ENCODE results near the gene TUBGCP6. TPM values are rescaled to one million over a fixed set of nuclear protein-coding genes. Genes with fewer than 3 reads are reported as not detected.

The TUBGCP6 gene
- total RNA-seq, 3 donors from 2014 or later: 34.2 to 66.2 (median 59.6) TPM

DNA sequence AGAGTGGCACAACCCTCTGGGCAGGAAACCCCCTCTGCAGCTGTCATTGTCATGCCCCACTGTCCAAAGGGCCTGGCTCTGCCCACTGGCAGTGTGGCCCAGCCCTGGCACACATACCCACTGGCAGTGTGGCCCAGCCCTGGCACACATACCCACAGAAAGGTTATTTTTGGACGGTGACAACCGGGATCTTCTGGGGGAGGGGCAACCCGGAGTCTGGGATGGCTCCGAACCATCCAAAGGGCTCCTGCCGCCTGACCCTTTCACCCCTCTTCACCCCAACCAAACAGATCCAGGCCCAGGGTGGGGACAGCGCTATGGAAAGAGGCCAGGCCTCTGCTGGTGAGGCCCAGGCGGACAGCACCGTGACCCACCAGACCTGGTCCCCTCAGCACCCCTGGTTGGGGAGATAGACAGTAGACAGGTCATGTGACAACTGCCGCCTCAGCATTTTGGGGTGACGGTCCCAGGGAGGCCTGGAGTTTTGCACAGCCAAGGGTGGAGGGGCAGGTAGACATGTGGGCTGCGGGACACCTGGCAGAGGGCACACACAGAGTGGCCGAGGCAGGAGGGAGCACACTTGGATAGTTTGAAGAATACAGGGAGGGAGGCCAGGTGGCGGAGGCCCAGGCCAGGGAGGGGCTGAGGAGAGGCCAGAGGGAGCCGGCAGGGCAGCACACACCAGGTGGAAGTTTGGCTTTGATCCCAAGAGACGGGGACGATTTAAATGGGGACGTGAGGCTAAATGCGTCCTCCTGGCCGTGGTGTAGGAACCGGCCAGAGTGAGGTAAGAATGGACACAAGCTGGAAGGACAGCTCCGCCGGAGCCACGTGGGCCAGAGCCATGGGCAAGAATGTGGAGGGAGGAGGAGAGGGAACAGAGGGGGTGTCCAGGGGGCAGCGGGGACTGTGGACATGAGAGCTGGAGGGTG, 13.8 kb upstream of the TUBGCP6 start:
- no peak overlapping the region for H3K27ac ChIP-seq
- H3K4me1 ChIP-seq: no peaks in the 10 kb centered on the region
- TF ChIP-seq, protein P1, sequence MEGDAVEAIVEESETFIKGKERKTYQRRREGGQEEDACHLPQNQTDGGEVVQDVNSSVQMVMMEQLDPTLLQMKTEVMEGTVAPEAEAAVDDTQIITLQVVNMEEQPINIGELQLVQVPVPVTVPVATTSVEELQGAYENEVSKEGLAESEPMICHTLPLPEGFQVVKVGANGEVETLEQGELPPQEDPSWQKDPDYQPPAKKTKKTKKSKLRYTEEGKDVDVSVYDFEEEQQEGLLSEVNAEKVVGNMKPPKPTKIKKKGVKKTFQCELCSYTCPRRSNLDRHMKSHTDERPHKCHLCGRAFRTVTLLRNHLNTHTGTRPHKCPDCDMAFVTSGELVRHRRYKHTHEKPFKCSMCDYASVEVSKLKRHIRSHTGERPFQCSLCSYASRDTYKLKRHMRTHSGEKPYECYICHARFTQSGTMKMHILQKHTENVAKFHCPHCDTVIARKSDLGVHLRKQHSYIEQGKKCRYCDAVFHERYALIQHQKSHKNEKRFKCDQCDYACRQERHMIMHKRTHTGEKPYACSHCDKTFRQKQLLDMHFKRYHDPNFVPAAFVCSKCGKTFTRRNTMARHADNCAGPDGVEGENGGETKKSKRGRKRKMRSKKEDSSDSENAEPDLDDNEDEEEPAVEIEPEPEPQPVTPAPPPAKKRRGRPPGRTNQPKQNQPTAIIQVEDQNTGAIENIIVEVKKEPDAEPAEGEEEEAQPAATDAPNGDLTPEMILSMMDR (IDR thresholded peaks at IDR 0.05): no peak
- TF ChIP-seq POLR2AphosphoS5 (IDR thresholded peaks at IDR 0.05) (no peak), POLR2A (IDR thresholded peaks at IDR 0.05) (no peak)
- intact Hi-C loops (cut with DNase I; ENCODE audit: low total_unique reads): loop anchor here (10.0 kb wide), 1 partner anchor 246 kb away; the partner anchor contains the start of genes LMF2 and NCAPH2
- H3K4me3 ChIP-seq: no peak overlapping the region
- H3K36me3 ChIP-seq: no peaks in the 10 kb centered on the region
- DNase-seq (ENCODE audit: low spot score in 2 of 2): no peak
- H3K9me3 ChIP-seq: no peaks in the 10 kb centered on the region
- peaks cover 0 to 25% of the 10 kb centered on the region in 2 donors for H3K27me3 ChIP-seq

- H3K36me3 ChIP-seq: no peaks in the 10 kb centered on the region
- TF ChIP-seq POLR2A (IDR thresholded peaks at IDR 0.05) (no peak), POLR2AphosphoS5 (IDR thresholded peaks at IDR 0.05) (no peak)
- TF ChIP-seq, protein P1 (IDR thresholded peaks at IDR 0.05): no peak
- no peak for DNase-seq (ENCODE audit: low spot score in 2 of 2)
- intact Hi-C loops (cut with DNase I; ENCODE audit: low total_unique reads): loop anchor here (10.0 kb wide), 1 partner anchor 247 kb away; the partner anchor contains the start of genes LMF2 and NCAPH2
- H3K27me3 ChIP-seq: peaks cover 0 to 21% of the 10 kb centered on the region in 2 donors
- H3K27ac ChIP-seq: no peak overlapping the region
- no peak overlapping the region for H3K4me3 ChIP-seq
- no peaks in the 10 kb centered on the region for H3K9me3 ChIP-seq
- no peaks in the 10 kb centered on the region for H3K4me1 ChIP-seq
Measured at GRCh38 chr22:50257451-50258360, 12.9 kb upstream of the TUBGCP6 start.

- no peak for TF ChIP-seq POLR2AphosphoS5 (IDR thresholded peaks at IDR 0.05)
- no peak for TF ChIP-seq POLR2A (IDR thresholded peaks at IDR 0.05)
- TF ChIP-seq, protein P1 (IDR thresholded peaks at IDR 0.05): no peak
Measured at GRCh38 chr22:50257041-50257440, 12.2 kb upstream of the TUBGCP6 start.

DNA sequence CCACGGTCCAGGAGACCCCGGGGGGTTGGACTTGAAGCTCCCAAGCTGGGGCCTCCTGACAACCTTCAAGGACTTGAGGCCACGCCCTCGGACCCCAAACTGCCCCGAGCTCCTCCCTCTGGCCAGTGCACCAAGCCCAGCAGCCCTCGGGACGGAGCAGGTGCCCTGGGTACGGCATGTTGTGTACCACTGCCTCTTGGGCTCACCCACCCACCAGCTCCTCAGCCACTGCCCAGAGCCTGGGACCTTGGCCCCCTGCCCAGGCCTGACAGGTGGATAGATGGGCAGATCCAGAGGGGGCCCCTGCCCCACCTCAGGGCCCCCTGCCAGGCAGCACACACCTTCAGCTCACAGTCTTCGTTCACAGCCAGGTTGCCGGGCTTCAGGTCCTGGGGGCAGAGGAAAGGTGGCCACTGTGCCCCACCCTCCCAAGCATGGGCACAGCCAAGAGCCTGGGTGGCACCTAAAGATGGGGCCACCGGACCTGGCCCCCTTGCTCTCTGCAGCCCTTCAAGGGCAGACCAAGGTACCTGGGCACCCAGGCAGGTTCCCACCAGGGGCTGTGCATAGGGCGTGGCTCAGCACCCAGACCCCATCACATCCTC, 11.5 kb upstream of the TUBGCP6 start:
- Histone ChIP-seq H3K4me1 (no peaks in the 10 kb centered on the region), H3K27me3 (peaks cover 0 to 11% of the 10 kb centered on the region in 2 donors), H3K9me3 (no peaks in the 10 kb centered on the region), H3K36me3 (no peaks in the 10 kb centered on the region), H3K4me3 (no peak overlapping the region), H3K27ac (no peak overlapping the region)
- intact Hi-C loops (cut with DNase I; ENCODE audit: low total_unique reads): loop anchor here (10.0 kb wide), 1 partner anchor 248 kb away; the partner anchor contains the start of genes LMF2 and NCAPH2
- TF ChIP-seq POLR2A (IDR thresholded peaks at IDR 0.05) (no peak), POLR2AphosphoS5 (IDR thresholded peaks at IDR 0.05) (no peak)
- TF ChIP-seq, protein P1 (IDR thresholded peaks at IDR 0.05): no peak
- no peak for DNase-seq (ENCODE audit: low spot score in 2 of 2)

More at GRCh38 chr22:50257041-50257440, 12.2 kb upstream of the TUBGCP6 start:
- no peaks in the 10 kb centered on the region for H3K4me1 ChIP-seq
- H3K36me3 ChIP-seq: no peaks in the 10 kb centered on the region
- peaks cover 0 to 14% of the 10 kb centered on the region in 2 donors for H3K27me3 ChIP-seq
- no peak overlapping the region for H3K4me3 ChIP-seq
- H3K27ac ChIP-seq: no peak overlapping the region
- DNase-seq (ENCODE audit: low spot score in 2 of 2): no peak
- no peaks in the 10 kb centered on the region for H3K9me3 ChIP-seq
- intact Hi-C loops (cut with DNase I; ENCODE audit: low total_unique reads): loop anchor here (10.0 kb wide), 1 partner anchor 248 kb away; the partner anchor contains the start of genes LMF2 and NCAPH2

Data from breast epithelium (tissue), 4 donors.